ENCODE measurements around the gene LRRC3B. TPM values are rescaled to one million over a fixed set of nuclear protein-coding genes. Genes with fewer than 3 reads are reported as not detected.
"Not testable (repeated sequence)": the region's sequence is repeated elsewhere in the genome, so short reads cannot be mapped to it uniquely, and the experiment has no call there.

LRRC3B gene
- total and polyA plus RNA-seq, 7 donors = under 0.01 to 1.1 (median 0.41) TPM; not detected in 2

DNA sequence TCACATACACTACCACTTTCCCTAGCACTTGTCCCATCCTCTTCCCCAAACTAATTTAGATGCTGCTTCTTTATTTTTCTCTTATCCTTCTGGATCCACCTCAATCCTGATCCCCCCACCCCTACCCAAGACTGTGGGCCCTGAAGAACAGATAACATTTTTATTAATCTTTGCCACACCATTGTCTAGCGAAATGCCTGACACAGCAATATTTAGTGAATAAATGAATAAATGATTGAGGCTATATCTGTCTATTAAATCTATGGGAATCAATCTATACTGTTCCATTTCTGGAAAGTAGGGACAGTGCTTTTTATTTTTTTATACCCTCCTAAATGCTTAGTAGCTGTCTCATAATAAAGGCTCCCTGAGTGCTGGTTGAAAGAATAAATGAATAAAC lies 32.9 kb upstream of the LRRC3B start:
- intact Hi-C loops (cut with DNase I) = no loop called here
- DNase-seq = no peak
- Histone ChIP-seq H3K4me3 (no peak overlapping the region), H3K4me1 (no peaks in the 10 kb centered on the region), H3K27ac (no peak overlapping the region), H3K9me3 (peaks cover 0 to 3% (median 0%) of the 10 kb centered on the region in 4 donors), H3K36me3 (no peaks in the 10 kb centered on the region), H3K27me3 (no peaks in the 10 kb centered on the region)
- 89 to 90% methylated on average over 1 of the region's 1 CpG for WGBS, 2 donors
- TF ChIP-seq EP300 (IDR thresholded peaks at IDR 0.05) (no peak), POLR2AphosphoS5 (IDR thresholded peaks at IDR 0.05) (no peak), POLR2A (IDR thresholded peaks at IDR 0.05) (no peak)
- TF ChIP-seq, protein P1, sequence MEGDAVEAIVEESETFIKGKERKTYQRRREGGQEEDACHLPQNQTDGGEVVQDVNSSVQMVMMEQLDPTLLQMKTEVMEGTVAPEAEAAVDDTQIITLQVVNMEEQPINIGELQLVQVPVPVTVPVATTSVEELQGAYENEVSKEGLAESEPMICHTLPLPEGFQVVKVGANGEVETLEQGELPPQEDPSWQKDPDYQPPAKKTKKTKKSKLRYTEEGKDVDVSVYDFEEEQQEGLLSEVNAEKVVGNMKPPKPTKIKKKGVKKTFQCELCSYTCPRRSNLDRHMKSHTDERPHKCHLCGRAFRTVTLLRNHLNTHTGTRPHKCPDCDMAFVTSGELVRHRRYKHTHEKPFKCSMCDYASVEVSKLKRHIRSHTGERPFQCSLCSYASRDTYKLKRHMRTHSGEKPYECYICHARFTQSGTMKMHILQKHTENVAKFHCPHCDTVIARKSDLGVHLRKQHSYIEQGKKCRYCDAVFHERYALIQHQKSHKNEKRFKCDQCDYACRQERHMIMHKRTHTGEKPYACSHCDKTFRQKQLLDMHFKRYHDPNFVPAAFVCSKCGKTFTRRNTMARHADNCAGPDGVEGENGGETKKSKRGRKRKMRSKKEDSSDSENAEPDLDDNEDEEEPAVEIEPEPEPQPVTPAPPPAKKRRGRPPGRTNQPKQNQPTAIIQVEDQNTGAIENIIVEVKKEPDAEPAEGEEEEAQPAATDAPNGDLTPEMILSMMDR (IDR thresholded peaks at IDR 0.05) = no peak

DNA sequence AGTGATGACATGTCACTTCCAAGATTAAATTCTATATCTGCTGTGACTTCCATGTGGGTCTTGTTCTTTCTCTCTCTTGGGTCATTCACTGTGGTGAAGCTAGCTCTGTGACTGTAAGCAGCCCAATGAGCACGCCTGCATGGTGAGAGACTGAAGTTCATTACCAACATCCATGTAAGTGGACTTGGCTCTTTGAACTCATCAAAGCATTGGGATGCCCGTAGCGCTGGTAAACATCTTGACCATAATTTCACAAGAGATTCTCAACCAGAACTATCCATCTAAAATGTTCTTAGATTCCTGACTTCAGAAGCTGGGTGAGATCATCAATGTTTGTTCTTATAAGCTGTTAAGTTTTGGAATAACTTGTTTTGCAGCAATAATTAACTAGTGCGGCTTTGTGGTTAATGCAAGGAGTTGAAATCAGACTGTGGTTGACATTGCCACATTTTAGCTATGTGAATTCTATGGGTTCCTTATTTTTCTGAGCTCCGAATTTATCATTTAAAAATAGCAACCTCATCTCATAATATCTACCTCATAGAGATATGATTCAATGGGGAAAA lies 31.6 kb upstream of the LRRC3B start:
- TF ChIP-seq POLR2A (IDR thresholded peaks at IDR 0.05) = no peak
- TF ChIP-seq, protein P1 (IDR thresholded peaks at IDR 0.05) = no peak
- no peak for TF ChIP-seq POLR2AphosphoS5 (IDR thresholded peaks at IDR 0.05)
- TF ChIP-seq EP300 (IDR thresholded peaks at IDR 0.05) = no peak
- WGBS, 2 donors = 86% methylated on average over 5 of the region's 5 CpGs
- DNase-seq = no peak
- no peak overlapping the region for H3K4me3 ChIP-seq
- no peaks in the 10 kb centered on the region for H3K4me1 ChIP-seq
- H3K9me3 ChIP-seq = peaks cover 0 to 3% (median 0%) of the 10 kb centered on the region in 4 donors
- no peaks in the 10 kb centered on the region for H3K36me3 ChIP-seq
- intact Hi-C loops (cut with DNase I) = no loop called here
- no peaks in the 10 kb centered on the region for H3K27me3 ChIP-seq
- H3K27ac ChIP-seq = no peak overlapping the region

DNA sequence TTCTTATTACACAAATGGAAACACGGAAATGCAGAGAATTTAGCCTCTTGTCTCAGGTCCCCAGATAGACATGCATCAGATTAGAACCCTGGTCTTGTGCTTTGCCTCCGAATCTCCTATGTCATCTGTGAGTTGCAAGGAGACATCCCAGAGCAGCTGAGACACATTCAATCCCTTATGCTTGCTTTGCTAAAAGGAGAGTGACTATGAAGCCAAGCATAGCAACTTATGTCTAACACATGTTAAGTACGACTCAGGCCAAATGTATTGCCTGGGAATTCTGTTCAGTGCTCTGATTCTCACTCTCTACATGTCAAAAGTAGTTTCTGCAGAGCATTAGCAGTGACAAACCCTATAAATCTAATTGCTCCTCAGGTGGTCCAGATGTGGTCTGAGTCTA lies 30.6 kb upstream of the LRRC3B start:
- Histone ChIP-seq H3K36me3 (no peaks in the 10 kb centered on the region), H3K27ac (no peak overlapping the region), H3K4me3 (no peak overlapping the region), H3K9me3 (peaks cover 0 to under 1% (median 0%) of the 10 kb centered on the region in 4 donors), H3K4me1 (no peaks in the 10 kb centered on the region), H3K27me3 (no peaks in the 10 kb centered on the region)
- 81 to 83% methylated on average over 3 of the region's 3 CpGs for WGBS, 2 donors
- DNase-seq = no peak
- intact Hi-C loops (cut with DNase I) = no loop called here
- TF ChIP-seq EP300 (IDR thresholded peaks at IDR 0.05) = no peak
- TF ChIP-seq POLR2AphosphoS5 (IDR thresholded peaks at IDR 0.05) = no peak
- TF ChIP-seq, protein P1 (IDR thresholded peaks at IDR 0.05) = no peak
- no peak for TF ChIP-seq POLR2A (IDR thresholded peaks at IDR 0.05)

DNA sequence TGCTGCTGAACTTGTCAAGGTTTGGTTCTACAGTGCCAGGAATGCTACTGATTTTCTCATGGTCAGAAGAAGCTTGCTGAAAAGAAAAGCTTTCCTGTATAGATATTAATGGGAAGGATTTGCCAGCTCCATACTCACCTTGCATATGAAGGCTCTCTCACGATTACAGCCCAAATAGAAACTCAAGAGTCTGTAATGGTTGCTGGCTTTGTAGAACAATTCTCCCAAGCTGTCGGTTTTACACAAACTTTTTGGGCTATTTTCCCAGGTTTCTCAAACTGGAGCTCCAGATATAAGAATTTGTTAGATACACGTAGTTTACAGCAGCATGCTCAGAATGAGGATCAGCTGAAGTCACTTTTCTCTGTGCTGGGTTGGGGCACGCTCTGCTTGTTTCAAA lies 30.1 kb upstream of the LRRC3B start:
- WGBS, 2 donors = 67 to 82% methylated on average over 4 of the region's 4 CpGs
- no peak for TF ChIP-seq POLR2A (IDR thresholded peaks at IDR 0.05)
- TF ChIP-seq, protein P1 (IDR thresholded peaks at IDR 0.05) = no peak
- intact Hi-C loops (cut with DNase I) = no loop called here
- no peaks in the 10 kb centered on the region for H3K9me3 ChIP-seq
- no peaks in the 10 kb centered on the region for H3K4me1 ChIP-seq
- no peak for DNase-seq
- no peaks in the 10 kb centered on the region for H3K36me3 ChIP-seq
- H3K4me3 ChIP-seq = no peak overlapping the region
- no peak overlapping the region for H3K27ac ChIP-seq
- no peaks in the 10 kb centered on the region for H3K27me3 ChIP-seq

DNA sequence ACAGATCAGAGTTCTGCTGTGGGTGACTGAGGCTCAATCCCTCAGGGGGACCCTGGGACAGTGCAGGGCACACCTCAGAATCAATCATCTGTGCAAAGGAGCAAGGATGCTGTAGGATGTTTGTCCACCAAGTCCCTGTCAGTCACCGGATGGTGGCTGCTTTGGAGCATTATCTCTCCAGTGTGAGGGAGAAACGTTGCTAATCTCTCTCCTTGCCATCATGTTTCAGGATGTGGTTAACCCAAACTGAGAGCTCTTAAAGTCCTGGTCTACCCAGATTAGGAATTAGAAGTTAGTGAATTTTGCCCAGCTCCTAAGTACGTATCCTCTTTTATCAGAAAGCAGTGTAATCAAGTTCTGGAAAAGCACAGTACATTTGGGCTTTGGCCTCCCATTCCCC lies 26.2 kb upstream of the LRRC3B start:
- WGBS, 2 donors = 54 to 73% methylated on average over 3 of the region's 3 CpGs
- Histone ChIP-seq H3K27me3 (no peaks in the 10 kb centered on the region), H3K4me3 (no peak overlapping the region), H3K27ac (no peak overlapping the region), H3K9me3 (no peaks in the 10 kb centered on the region), H3K36me3 (no peaks in the 10 kb centered on the region), H3K4me1 (no peaks in the 10 kb centered on the region)
- TF ChIP-seq POLR2AphosphoS5 (IDR thresholded peaks at IDR 0.05) (no peak), EP300 (IDR thresholded peaks at IDR 0.05) (no peak), POLR2A (IDR thresholded peaks at IDR 0.05) (no peak)
- TF ChIP-seq, protein P1 (IDR thresholded peaks at IDR 0.05) = no peak
- no peak for DNase-seq
- intact Hi-C loops (cut with DNase I) = no loop called here

DNA sequence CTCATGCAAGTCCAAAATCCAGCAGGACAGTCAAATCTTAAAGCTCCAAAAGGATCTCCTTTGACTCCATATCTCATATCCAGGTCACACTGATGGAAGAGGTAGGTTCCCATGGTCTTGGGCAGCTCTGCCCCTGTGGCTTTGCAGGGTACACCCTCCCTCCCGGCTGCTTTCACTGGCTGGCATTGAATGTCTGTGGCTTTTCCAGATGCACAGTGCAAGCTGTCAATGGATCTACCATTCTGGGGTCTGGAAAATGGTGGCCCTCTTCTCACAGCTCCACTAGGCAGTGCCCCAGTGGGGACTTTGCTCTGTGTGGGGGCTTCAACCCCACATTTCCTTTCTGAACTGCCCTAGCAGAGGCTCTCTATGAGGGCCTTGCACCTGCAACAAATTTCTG lies 19.3 kb upstream of the LRRC3B start:
- H3K36me3 ChIP-seq; H3K27me3 ChIP-seq; intact Hi-C loops (cut with DNase I); H3K27ac ChIP-seq; H3K4me1 ChIP-seq; DNase-seq; H3K4me3 ChIP-seq; H3K9me3 ChIP-seq: not testable (repeated sequence)
- 81 to 91% methylated on average over 1 of the region's 1 CpG for WGBS, 2 donors

DNA sequence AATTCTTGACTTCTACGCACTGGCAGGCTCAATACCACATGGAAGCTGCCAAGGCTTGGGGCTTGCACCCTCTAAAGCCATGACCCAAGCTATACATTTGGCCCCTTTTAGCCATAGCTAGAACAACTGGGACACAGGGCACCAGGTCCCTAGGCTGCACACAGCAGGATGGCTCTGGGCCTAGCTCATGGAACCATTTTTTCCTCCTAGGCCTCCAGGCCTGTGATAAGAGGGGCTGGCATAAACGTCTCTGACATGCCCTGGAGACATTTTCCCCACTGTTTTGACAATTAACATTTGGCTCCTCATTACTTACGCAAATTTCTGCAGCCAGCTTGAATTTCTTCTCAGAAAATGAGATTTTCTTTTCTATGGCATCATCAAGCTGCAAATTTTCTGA lies 18.8 kb upstream of the LRRC3B start:
- H3K36me3 ChIP-seq; H3K27me3 ChIP-seq; H3K4me3 ChIP-seq; H3K9me3 ChIP-seq; DNase-seq; H3K4me1 ChIP-seq; intact Hi-C loops (cut with DNase I); H3K27ac ChIP-seq: not testable (repeated sequence)
- 31 to 42% methylated on average over 3 of the region's 3 CpGs for WGBS, 2 donors
